ENCODE data around the gene BTNL2. TPM values are rescaled to one million over a fixed set of nuclear protein-coding genes. Genes with fewer than 3 reads are reported as not detected.

BTNL2 gene
- total RNA-seq, 1 experiment from 2014 or later, result not detected

- H3K4me3 ChIP-seq (ENCODE audit: low read length), result no peak overlapping the region
- DNase-seq, result no peak
- ChIA-PET POLR2A (ENCODE audit: unreplicated experiment) (no interaction called here), CTCF (interaction anchor here (0.6 kb wide), 1 partner anchor 307 kb away, joined by 7 read pairs; no protein-coding TSS in a partner anchor)
- no peaks in the 10 kb centered on the region for H3K4me1 ChIP-seq (ENCODE audit: insufficient read depth, low read length)
- intact Hi-C loops (cut with micrococcal nuclease), result no loop called here
- TF ChIP-seq EZH2phosphoT487 (IDR thresholded peaks at IDR 0.05; ENCODE audit: borderline replicate concordance, low read length) (no peak), EZH2 (IDR thresholded peaks at IDR 0.05; ENCODE audit: low read length, unreplicated experiment) (no peak), CTCF (conservative IDR thresholded peaks at IDR 0.05; ENCODE audit: low read depth, low read length) (no peak)
- peaks cover 70% of the 10 kb centered on the region for H3K27me3 ChIP-seq (ENCODE audit: low read length)
- no peaks in the 10 kb centered on the region for H4K20me1 ChIP-seq (ENCODE audit: low read length)
- no TSS peak for BruUV-seq (replicated peaks)
- no peaks in the 10 kb centered on the region for H3K79me2 ChIP-seq (ENCODE audit: low read length)
- no peaks in the 10 kb centered on the region for H3K9me3 ChIP-seq (ENCODE audit: low read length)
- no peak for ATAC-seq
- H3F3A ChIP-seq (ENCODE audit: low read length, unreplicated experiment), result no peaks in the 10 kb centered on the region
- H3K4me2 ChIP-seq (ENCODE audit: low read length), result no peak overlapping the region
- no peak overlapping the region for H2AFZ ChIP-seq (ENCODE audit: low read length)
- H3K36me3 ChIP-seq (ENCODE audit: low read depth, low read length), result no peaks in the 10 kb centered on the region
- H3K9me2 ChIP-seq (replicated peaks; ENCODE audit: low read length), result no peaks in the 10 kb centered on the region
- H3K27ac ChIP-seq (ENCODE audit: low read length), result no peak overlapping the region
- H3K9ac ChIP-seq (ENCODE audit: low read length), result no peak overlapping the region
Measured at GRCh38 chr6:32442243-32442667, 35.3 kb upstream of the BTNL2 start.

GRCh38 chr6:32439602-32440214, 32.7 kb upstream of the BTNL2 start, which contains the start of gene HLA-DRA:
HLA-DRA (plus strand) TSS chr6:32439887; CDS start chr6:32439951, 64 bp downstream.
- TF ChIP-seq EZH2 (IDR thresholded peaks at IDR 0.05; ENCODE audit: low read length, unreplicated experiment) (no peak), CTCF (conservative IDR thresholded peaks at IDR 0.05; ENCODE audit: low read depth, low read length) (no peak), EZH2phosphoT487 (IDR thresholded peaks at IDR 0.05; ENCODE audit: borderline replicate concordance, low read length) (no peak)

GRCh38 chr6:32439139-32439538, 32.2 kb upstream of the BTNL2 start:
- H3K9me3 ChIP-seq (ENCODE audit: low read length), result no peaks in the 10 kb centered on the region
- H2AFZ ChIP-seq (ENCODE audit: low read length), result no peak overlapping the region
- intact Hi-C loops (cut with micrococcal nuclease), result no loop called here
- no peak overlapping the region for H3K9ac ChIP-seq (ENCODE audit: low read length)
- no peaks in the 10 kb centered on the region for H3K79me2 ChIP-seq (ENCODE audit: low read length)
- H3K27me3 ChIP-seq (ENCODE audit: low read length), result peaks cover 69% of the 10 kb centered on the region
- POLR2A ChIA-PET (ENCODE audit: unreplicated experiment), result no interaction called here
- BruUV-seq (replicated peaks), result no TSS peak
- no peaks in the 10 kb centered on the region for H3K9me2 ChIP-seq (replicated peaks; ENCODE audit: low read length)
- H3K4me2 ChIP-seq (ENCODE audit: low read length), result no peak overlapping the region
- no peak overlapping the region for H3K4me3 ChIP-seq (ENCODE audit: low read length)
- CTCF ChIA-PET, result interaction anchor here (0.6 kb wide), 1 partner anchor 70 kb away, joined by 3 read pairs; no protein-coding TSS in a partner anchor
- H3K4me1 ChIP-seq (ENCODE audit: insufficient read depth, low read length), result no peaks in the 10 kb centered on the region
- no peaks in the 10 kb centered on the region for H3F3A ChIP-seq (ENCODE audit: low read length, unreplicated experiment)
- ATAC-seq (no peak), DNase-seq (no peak)
- no peaks in the 10 kb centered on the region for H3K36me3 ChIP-seq (ENCODE audit: low read depth, low read length)
- no peak for TF ChIP-seq CTCF (conservative IDR thresholded peaks at IDR 0.05; ENCODE audit: low read depth, low read length)
- TF ChIP-seq EZH2 (IDR thresholded peaks at IDR 0.05; ENCODE audit: low read length, unreplicated experiment), result no peak
- no peak for TF ChIP-seq EZH2phosphoT487 (IDR thresholded peaks at IDR 0.05; ENCODE audit: borderline replicate concordance, low read length)
- no peaks in the 10 kb centered on the region for H4K20me1 ChIP-seq (ENCODE audit: low read length)
- H3K27ac ChIP-seq (ENCODE audit: low read length), result no peak overlapping the region

More at GRCh38 chr6:32439602-32440214, 32.7 kb upstream of the BTNL2 start, which contains the start of gene HLA-DRA:
- Histone ChIP-seq H3K9me2 (replicated peaks; ENCODE audit: low read length) (no peaks in the 10 kb centered on the region), H3F3A (ENCODE audit: low read length, unreplicated experiment) (no peaks in the 10 kb centered on the region), H3K27me3 (ENCODE audit: low read length) (peaks cover 71% of the 10 kb centered on the region), H3K9me3 (ENCODE audit: low read length) (no peaks in the 10 kb centered on the region), H3K36me3 (ENCODE audit: low read depth, low read length) (no peaks in the 10 kb centered on the region), H2AFZ (ENCODE audit: low read length) (no peak within 1 kb of the TSS), H3K9ac (ENCODE audit: low read length) (no peak within 1 kb of the TSS), H3K27ac (ENCODE audit: low read length) (no peak within 1 kb of the TSS), H3K4me1 (ENCODE audit: insufficient read depth, low read length) (no peaks in the 10 kb centered on the region), H4K20me1 (ENCODE audit: low read length) (no peaks in the 10 kb centered on the region), H3K4me2 (ENCODE audit: low read length) (0 out of 2 replicates have a peak within 1 kb of the TSS, but pooled peaks have one; percentile 27), H3K4me3 (ENCODE audit: low read length) (no peak within 1 kb of the TSS), H3K79me2 (ENCODE audit: low read length) (no peaks in the 10 kb centered on the region)
- DNase-seq (peak; percentile 79), ATAC-seq (no peak)
- no TSS peak for BruUV-seq (replicated peaks)
- intact Hi-C loops (cut with micrococcal nuclease), result no loop called here
- ChIA-PET CTCF (interaction anchor here (0.6 kb wide), 1 partner anchor 70 kb away, joined by 3 read pairs; no protein-coding TSS in a partner anchor), POLR2A (ENCODE audit: unreplicated experiment) (no interaction called here)

All from PC-3 (cell line).